Epithelial cell of umbilical artery (primary cell): ENCODE data around the gene COL6A6. TPM values are rescaled to one million over a fixed set of nuclear protein-coding genes. Genes with fewer than 3 reads are reported as not detected.

Experiments
- total RNA-seq: library from RNA; depleted of rRNA; stranded (reverse); fragments of >200 nt; gene quantifications from 2 replicates; pipeline ENCODE4 v1.2.3, GENCODE V29; 2014

The COL6A6 gene, protein sequence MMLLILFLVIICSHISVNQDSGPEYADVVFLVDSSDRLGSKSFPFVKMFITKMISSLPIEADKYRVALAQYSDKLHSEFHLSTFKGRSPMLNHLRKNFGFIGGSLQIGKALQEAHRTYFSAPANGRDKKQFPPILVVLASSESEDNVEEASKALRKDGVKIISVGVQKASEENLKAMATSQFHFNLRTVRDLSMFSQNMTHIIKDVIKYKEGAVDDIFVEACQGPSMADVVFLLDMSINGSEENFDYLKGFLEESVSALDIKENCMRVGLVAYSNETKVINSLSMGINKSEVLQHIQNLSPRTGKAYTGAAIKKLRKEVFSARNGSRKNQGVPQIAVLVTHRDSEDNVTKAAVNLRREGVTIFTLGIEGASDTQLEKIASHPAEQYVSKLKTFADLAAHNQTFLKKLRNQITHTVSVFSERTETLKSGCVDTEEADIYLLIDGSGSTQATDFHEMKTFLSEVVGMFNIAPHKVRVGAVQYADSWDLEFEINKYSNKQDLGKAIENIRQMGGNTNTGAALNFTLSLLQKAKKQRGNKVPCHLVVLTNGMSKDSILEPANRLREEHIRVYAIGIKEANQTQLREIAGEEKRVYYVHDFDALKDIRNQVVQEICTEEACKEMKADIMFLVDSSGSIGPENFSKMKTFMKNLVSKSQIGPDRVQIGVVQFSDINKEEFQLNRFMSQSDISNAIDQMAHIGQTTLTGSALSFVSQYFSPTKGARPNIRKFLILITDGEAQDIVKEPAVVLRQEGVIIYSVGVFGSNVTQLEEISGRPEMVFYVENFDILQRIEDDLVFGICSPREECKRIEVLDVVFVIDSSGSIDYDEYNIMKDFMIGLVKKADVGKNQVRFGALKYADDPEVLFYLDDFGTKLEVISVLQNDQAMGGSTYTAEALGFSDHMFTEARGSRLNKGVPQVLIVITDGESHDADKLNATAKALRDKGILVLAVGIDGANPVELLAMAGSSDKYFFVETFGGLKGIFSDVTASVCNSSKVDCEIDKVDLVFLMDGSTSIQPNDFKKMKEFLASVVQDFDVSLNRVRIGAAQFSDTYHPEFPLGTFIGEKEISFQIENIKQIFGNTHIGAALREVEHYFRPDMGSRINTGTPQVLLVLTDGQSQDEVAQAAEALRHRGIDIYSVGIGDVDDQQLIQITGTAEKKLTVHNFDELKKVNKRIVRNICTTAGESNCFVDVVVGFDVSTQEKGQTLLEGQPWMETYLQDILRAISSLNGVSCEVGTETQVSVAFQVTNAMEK (N-terminal part only)
- not detected in 2 replicates for total RNA-seq

DNA sequence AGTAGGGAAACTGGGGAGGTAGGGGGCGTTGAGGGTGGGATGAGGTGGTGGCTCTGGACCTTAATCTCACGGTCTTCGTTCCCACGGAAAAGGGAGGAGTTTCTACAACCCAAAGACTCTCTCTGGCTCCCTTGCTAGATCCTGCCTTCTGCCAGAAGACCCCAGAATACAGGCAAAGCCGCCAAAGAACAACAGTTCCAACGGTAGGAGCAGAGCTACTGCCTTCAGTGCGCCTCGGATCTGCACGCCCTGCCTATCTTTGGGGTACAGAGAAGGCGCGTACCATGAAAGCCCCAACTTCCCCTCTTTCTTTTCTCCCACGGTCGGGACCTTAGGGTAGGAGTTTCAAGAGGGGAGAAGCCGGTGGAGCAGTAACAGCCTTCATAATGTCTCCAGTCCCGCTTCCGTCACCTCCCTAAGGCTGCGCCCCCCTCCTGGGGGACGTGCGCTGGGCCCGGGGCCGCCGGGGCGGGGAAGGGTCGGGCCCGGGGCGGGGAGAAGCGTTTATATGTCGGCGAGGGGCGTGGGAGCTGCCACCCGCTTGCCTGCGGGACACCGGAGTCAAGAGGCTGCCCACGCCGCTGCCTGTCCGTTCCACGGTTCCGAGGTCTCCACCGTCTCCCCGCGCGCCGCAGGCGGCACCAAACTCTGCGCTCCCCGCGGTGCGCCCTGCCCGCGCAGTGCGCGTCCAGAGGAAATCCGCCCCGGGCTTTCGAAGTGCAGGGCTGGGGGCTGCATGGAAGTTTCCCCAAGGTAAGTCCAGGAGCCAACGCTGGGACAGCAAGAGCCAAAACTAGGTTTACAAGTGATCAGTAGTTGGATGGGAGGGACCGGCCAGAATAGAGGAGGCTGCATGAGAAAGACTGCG is at the start of gene COL6A6:
Gene COL6A6, plus strand, starts transcription at position 533 of the 868 bp plus-strand sequence. CDS start 43,188 bp downstream, outside the sequence.

Other genes with a start within 250 kb of the COL6A6 start
- gene COL6A5, start 171.5 kb upstream of the COL6A6 start, total RNA-seq = not detected in 2 replicates
- gene PIK3R4, start 229.7 kb downstream of the COL6A6 start, total RNA-seq = 28.9 and 34.4 TPM in 2 replicates